HuH-7.5 (cell line): ENCODE data around the gene ACTR1A.
"Not testable (repeated sequence)": the region's sequence is repeated elsewhere in the genome, so short reads cannot be mapped to it uniquely, and the experiment has no call there.

ENCODE experiments used
- DNase-seq: peaks from one replicate; pipeline ENCODE4 v3.0.0; 2011; ENCODE audit warnings: low spot score

ACTR1A gene

DNA sequence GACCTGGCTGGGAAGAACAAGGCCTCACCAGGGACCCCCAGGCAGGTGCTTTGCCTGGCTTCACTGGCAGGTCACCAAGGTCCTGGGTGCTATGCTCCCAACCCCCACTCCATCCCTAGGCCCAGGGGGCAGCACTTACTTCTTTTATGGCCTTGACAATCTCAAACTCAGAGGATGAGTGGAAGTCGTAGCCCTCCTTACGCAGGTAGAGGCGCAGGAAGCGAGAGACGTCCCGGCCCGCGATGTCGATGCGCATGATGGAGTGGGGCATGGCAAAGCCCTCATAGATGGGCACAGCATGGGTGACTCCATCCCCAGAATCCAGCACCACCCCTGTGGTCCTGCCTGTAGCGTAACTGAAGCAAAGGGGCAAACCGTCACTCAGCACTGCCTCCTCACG lies 18.5 kb downstream of the ACTR1A start:
- no peak for DNase-seq

DNA sequence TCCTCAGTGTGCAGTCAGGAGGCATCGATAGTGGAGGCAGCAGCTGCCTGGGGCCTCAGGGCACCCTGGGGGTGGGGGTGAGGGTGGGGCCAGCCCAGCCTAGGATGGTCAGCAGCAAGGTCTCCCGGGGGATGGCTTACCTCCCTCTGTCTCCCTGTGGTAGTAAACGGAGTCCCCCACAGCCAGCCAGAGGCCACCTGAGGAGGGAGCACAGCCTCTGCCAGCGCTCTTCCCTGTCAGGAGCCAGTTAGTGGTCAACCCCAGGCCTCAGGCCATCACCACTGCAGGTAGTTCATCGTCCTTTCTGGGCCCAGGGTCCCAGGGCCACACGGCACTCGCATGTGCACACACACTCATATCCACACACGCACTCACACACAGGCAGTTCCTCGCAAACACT lies 22.1 kb downstream of the ACTR1A start:
- no peak for DNase-seq

DNA sequence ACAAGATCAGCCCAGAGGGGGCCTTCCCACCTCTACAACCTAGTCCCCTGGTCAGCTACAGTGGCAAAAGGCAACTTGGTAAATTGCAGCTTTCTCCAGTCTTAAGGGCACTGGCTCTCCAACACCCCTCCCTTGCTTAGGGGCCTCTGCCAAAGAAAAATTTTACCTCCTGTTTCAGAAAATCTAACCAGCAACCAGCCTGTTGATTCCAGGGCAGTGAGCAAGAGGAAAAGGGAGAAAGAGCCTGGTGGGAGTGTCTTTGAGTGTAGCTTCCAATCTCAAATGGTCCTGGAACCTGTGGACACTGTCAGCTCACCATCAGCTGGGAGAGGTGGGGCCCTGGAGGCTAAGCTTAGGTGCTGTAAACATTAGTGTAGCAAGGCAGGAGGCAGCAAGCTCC lies 22.9 kb downstream of the ACTR1A start:
- DNase-seq = no peak

DNA sequence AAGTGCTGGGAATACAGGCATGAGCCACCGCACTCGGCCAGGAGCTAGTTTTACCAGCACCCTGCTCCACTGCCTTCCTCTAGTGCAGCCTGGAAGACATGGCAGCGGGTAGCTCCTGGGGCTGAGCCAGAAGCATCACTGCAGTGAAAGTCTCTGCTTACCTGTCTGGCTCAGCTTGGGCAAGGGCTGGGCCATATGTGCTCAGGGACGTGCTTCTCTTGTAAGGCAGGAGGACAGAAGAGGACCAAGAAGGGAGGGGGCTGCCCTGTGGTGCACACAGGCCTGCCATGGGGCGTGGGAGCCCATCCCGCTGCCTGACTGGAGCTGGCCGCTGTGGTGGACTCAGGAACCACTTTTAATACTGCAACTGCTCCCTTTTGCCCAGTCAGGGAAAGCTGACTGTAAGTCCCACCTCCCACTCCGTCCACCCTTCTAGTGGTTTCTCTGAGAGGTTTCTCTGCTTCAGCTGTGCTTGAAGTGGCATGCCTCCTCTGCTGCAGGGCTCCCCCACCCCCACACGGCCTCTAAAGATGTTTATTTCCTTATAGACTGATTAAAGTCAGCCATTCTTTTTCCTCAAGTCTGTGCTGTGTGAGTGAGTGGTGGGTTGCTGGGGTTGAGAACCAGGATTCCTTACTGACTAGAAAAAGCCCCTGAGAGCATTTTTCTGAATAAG lies 25.9 kb downstream of the ACTR1A start:
- no peak for DNase-seq

DNA sequence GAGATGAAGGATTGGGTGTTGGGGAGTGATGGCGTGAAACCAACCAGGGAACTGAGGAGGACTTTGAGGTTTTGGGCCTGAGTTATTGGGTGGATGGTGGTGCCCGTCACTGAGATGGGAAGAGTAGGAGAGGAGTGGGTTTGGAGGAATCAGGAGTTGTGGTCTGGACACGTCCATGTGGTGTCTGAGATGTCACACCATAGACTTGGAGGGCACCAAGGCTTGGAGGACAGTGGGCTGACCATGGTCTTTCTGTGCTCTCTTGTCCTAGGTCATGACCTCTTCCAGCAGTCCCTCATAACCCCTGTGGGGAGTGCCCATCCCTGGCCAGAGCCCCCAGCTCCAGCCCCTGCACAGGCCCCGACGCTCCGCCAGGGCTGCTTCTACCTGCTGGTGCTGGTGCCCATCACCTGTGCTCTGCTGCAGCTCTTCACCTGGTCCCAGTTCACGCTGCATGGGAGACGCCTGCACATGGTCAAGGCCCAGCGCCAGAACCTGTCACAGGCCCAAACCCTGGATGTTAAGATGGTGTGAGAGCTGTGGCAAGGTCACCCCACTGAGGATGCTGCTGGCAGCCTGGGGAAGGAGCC lies 27.0 kb downstream of the ACTR1A start:
- DNase-seq = no peak

DNA sequence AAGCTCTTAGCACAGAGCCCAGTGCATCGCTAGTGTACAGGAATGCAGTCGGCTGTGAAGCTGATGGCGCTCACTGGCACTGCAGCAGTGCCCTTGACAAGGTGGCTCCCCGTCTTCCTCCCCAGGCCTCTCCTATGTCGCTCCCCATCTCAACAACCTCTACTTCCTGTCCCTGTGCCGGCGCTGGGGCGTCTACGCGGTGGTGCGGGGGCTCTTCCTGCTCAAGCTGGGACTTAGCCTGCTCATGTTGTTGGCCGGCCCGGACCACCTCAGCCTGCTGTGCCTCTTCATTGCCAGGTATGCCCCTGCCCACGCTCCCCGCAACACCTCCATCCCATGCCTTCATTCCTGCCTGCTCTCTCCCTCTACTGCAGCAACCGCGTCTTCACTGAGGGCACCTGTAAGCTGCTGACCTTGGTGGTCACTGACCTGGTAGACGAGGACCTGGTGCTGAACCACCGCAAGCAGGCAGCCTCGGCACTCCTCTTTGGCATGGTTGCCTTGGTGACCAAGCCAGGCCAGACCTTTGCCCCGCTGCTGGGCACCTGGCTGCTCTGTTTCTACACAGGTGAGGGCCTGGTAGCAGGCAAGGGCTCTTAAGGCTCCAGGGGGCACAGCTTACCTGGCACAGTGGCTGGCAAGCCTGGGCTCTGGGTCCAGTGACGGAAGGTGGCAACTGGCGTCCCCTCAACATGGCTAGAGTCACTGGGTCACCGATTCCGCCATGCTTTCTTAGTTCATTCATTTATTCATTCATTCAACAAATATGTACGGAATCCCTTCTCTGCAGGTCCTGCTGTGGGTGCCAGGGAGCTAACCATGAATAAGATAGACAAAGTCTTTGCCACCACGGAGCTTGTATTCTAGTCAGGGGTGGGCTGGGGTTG lies 28.8 kb downstream of the ACTR1A start:
- DNase-seq = no peak

DNA sequence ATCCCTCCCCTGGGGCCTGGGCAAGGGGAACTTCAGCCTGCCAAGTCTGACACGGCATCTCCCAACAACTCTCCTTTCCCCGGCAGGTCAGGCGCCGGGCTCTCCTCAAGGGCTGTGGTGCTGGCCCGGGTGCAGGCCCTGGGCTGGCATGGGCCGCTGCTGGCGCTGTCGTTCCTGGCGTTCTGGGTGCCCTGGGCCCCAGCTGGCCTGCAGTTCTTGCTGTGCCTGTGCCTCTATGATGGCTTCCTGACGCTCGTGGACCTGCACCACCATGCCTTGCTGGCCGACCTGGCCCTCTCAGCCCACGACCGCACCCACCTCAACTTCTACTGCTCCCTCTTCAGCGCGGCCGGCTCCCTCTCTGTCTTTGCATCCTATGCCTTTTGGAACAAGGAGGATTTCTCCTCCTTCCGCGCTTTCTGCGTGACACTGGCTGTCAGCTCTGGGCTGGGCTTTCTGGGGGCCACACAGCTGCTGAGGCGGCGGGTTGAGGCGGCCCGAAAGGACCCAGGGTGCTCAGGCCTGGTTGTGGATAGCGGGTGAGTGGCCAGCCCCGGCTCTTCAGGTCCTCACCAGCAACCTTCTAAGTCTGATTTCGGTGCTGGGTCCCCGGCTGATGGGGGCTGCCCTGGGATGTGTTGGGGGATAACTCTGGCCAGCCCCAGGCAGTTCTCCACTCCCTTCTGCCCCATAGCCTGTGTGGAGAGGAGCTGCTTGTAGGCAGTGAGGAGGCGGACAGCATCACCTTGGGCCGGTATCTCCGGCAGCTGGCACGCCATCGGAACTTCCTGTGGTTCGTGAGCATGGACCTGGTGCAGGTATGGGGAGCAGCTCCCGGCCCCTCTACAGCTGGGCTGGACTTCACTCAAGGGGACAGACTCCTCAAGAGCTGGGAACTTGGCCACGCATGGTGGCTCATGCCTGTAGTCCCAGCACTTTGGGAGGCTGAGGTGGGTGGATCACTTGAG lies 31.6 kb downstream of the ACTR1A start:
- DNase-seq = no peak

DNA sequence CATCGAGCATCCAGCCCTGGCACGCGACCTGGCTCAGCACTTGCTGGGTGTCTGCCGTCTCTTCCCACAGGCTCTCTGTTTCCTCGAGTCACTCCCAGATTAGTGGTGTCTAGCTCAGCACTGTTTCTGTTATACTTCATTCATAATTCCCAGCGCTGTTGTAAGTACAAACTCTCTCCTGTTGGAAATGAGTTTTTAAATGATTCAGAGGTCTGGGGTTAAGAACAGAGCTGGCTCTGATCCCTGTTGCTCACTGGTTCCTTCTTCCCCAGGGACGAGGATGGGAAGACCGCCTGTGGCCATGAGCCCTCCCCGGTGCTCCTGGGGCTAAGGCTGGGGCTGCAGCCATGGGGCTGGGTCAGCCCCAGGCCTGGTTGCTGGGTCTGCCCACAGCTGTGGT lies 33.8 kb downstream of the ACTR1A start:
- DNase-seq = no peak

DNA sequence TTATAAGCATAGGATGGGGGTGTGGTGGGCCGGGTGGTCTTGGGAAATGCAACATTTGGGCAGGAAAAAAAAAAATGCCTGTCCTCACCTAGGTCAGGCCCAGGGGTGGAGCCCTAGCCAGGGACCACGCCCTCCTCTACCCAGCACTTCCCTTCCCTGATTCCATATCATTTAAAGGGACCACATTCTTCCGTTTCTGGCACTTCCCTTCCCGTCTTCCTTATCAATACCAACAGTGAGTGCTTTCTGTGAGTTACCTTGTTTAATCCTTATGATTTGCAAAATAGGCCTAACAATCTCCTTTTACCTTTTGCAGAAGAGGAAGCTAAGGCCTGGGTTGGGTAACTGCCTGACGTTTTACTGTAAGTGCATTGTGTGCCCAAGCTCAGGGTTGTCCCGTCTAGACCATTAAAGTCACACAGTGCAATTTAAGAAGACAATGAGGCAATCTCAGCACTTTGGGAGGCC lies 34.5 kb downstream of the ACTR1A start:
- DNase-seq = no peak

DNA sequence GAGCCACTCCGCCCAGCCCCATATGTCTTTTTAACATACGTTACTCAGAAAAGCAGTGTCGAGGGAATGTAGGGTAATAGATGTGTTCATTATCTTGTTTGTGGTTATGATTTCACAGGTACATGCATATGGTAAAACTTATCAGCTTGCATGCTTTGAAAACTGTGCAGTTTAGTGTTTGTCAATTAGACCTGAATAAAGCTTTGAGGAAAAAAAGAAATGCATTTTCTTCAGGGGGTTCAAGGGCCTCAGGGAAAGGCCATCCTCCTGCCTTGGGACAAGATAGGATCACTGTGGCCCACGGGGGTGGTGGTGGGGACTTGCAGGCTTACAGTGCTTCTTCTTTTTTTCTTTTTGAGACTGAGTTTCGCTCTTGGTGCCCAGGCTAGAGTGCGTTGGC lies 35.2 kb downstream of the ACTR1A start:
- no peak for DNase-seq

DNA sequence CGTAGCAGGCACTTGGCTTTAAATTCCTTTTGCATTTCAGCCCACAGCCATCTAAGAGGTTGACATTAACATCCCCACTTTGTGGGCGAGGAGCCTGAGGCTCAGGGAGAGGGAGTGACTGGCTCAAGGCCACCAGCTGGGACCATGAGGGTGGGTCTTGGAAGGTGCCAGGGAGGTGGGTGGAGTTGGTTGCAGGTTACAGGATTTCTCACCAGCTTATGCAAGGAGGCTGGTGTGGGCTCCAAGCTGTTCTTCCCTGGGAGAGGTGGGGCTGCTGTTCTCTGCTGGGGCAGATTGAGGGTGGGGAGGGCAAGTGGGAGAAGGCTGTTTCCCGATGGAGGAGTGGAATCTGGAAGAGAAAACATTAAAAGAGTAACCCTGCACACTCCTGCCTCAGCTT lies 37.0 kb downstream of the ACTR1A start:
- DNase-seq = no peak

DNA sequence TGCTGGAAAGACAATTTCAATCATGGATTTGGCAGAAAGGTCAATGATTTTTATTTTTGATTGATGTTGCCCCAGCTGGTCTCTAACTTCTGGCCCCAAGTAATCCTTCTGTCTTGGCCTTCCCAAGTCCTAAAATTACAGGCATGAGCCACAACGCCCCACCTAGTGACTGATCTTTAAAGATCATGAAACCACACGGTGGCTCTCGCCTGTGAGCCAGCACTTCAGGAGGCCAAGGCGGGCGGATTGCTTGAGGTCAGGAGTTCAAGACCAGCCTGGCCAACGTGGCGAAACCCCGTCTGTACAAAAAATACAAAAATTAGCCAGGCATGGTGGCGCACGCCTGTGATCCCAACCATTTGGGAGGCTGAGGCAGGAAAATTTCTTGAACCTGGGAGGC lies 38.5 kb downstream of the ACTR1A start:
- DNase-seq = no peak

DNA sequence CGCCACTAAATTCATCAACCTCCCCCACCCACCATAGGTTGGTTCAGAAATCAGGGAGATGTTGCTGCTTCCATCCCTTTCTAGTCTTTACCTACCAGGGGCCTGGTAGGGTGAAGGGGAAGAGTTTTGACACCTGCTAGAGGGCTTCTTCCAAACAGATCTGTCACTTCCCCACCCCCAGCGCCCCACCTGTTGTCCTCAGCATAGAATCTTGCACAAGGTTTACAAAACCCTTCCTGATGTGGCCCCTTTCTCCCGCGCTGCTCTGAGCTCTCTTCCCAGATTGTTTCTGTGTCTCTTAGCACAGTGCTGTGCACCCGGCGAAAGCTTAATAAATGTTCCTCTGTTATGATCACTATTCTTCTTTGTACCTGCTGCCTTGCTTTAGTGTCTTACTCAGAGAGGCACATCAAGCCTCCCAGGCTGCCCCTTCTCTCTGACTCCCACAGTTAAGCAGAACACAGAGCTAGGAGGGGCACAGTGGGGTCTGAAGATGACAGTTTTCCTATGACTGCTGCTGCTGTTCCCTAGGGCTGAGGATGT lies 39.9 kb downstream of the ACTR1A start:
- no peak for DNase-seq

DNA sequence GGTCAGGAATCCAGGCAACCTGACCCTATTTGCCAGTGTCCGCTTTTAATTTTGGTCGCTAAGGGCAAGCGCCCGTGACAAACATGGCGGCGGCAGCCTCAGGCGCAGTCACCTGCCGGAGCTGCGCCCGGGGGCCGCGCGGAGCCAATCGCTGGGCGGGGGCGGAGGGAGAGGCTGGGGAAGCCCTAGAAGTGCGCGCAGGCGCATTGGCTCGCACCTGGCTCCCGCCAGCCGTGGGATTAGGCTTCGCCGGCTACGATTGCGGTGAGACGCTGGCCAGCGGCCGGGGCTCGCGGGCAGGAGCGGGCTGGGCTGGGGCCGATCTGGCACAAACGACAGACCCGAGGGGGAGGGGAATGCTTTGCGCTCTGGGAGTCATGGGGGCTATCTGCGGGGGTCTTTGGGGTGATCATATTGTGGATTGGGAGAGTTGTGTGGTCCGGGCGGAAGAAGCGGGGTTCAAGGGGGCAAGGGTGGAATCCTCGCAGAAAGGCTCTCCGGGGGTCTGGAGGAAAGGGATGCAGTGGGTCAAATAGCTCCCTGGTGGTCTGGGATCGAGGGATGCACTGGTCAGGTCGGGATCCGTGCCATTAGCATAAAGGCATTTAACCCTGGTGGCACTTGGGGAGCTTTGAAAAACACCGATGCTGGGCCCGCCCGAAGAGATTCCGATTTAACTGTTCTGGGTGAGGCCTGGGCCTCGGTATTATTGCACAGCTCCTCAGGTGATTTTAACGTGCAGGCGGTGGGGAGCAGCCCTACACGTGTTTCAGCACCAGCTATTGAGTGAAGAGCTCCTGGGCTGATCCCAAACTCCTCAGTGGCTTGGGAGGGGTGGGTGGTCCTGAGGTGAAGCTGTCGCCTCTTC lies 41.1 kb downstream of the ACTR1A start:
- peak; percentile 97 for DNase-seq

DNA sequence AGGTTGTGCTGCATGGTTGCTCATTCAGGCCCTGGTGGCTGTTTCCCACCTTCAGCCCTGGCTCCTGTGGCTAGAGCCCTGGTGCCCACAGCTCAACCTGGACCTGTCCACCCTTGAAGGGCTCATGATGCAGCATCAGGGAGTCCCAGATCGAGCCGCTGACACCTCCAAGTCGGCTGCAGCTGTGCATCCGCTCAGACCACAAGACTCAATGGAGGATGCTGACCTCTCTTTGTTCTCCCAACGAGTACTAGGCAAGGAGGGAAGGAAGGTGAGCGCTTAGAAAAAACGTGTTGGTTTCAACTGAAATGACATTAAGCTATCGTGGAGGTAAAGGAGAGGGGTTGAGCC lies 41.7 kb downstream of the ACTR1A start:
- no peak for DNase-seq

DNA sequence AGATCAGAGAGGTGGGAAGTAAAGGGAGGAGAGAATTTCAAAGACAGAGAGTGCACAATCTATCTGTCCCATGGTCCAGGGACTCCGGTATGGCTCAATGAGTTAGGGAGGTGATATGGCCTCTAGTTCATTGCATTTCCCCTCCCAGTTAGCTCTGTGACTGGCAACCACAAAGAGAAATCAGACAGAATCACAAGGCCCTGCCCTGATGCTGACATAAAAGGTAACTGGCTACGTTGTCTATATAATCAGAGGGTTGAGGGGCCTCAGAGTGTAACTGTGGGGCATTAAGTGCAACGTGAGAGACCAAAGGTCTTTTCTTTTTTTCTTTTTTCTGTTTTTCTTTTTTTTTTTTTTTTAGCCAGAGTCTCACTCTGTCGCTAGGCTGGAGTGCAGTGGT lies 43.9 kb downstream of the ACTR1A start:
- no peak for DNase-seq

DNA sequence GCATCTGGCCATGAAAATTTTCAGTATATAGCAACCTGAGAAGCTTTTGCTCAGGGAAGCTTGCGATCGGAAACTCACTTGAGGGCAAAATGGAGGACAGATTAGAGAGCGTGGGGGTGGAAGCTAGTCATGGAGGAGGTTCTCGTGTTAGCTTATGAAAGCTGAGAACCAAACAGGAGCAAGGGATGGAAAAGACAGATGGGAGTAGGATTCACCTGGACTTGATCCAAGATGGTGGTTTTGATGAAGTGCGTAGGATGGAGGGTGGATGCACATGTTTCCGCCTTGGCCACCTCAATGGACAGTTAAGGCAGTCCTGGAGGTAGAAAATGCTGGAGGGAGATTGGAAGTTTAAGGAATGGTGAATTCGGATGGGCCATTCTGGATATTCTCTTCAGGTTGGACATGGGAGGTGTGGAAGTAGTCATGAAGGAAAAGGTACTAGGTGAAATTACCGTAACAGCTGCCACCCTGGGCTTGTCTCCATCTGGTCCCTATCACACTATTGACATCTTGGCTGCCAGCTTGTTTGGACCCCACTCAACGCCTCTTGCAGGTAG lies 44.8 kb downstream of the ACTR1A start:
- no peak for DNase-seq

DNA sequence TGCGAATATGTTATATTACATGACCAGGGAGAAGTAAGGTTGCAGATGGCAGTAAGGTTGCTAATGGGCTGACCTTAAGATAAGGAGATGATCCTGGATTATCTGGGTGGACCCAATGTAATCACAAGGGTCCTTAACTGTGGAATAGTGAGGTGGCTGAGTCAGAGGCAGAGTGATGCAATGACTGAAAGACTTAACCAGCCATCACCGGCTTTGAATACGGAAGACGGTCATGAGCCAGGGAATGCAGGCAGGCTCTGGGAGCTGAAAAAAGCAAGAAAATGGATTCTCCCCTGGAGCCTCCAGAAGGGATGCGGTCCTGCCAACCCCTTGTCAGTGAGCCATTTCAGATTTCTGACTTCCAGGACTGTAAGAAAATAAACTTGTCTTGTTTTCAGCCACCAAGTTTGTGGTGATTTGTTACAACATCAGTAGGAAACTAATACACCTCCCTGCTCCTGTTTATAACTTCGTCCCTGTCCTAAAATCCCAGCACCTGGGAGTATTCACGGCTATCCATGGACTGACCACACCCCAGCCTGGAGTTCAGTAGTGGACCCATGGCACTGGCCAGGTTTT lies 46.5 kb downstream of the ACTR1A start:
- DNase-seq = no peak

DNA sequence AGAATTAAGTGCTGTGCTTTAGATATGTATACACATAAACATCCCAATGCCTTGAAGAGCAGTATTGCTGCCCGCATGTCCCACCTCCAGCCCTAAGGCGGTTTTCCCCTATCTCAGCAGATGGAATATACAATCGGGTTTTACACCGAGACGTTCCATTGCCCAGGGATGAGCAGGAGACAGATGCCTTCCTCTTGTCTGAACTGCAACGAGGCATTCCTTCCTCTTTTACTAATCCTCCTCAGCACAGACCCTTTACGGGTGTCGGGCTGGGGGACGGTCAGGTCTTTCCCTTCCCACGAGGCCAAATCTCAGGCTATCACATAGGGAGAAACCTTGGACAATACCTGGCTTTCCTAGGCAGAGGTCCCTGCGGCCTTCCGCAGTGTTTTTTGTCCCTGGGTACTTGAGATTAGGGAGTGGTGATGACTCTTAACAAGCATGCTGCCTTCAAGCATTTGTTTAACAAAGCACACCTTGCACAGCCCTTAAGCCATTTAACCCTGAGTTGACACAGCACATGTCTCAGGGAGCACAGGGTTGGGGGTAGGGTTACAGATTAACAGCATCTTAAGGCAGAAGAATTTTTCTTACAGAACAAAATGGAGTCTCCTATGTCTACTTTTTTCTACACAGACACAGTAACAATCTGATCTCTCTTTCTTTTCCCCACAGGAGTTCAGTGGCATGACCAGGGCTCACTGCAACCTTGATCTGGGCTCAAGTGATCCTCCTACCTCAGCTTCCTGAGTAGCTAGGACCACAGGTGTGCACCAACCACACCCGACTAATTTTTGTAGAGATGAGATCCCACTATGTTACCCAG lies 47.6 kb downstream of the ACTR1A start:
- DNase-seq = not testable (repeated sequence)
